Smooth muscle cell (in vitro differentiated cells): ENCODE data around the gene RIPK1. TPM values are rescaled to one million over a fixed set of nuclear protein-coding genes. Genes with fewer than 3 reads are reported as not detected.

Source experiments
- DNase-seq: peaks from one replicate; lab custom pipeline; 2025; ENCODE audit not compliant: unreplicated experiment; lab: John Stamatoyannopoulos, UW
- H2AFZ ChIP-seq: fragments of 200-600 bp; sonication (generic); 2 replicates; pipeline ENCODE4 v1.6.0; 2016; ENCODE audit warnings: antibody characterized with exemption, low read depth, mild to moderate bottlenecking
- H3F3A ChIP-seq: fragments of 200-600 bp; sonication (generic); 2 replicates; pipeline ENCODE4 v1.6.0; 2017; ENCODE audit warnings: antibody characterized with exemption, low read depth
- H3K27ac ChIP-seq: fragments of 200-600 bp; sonication (generic); 2 replicates; pipeline ENCODE4 v1.5.1; 2016; ENCODE audit warnings: low read depth, mild to moderate bottlenecking
- H3K27me3 ChIP-seq: fragments of 200-600 bp; sonication (generic); 2 replicates; pipeline ENCODE4 v1.6.1; 2016; ENCODE audit warnings: low read depth, mild to moderate bottlenecking
- H3K36me3 ChIP-seq: fragments of 200-600 bp; sonication (generic); 2 replicates; pipeline ENCODE4 v1.5.1; 2016; ENCODE audit warnings: low read depth
- H3K4me1 ChIP-seq: fragments of 200-600 bp; sonication (generic); 2 replicates; pipeline ENCODE4 v1.5.1; 2016; ENCODE audit warnings: low read depth
- H3K4me2 ChIP-seq: fragments of 200-600 bp; sonication (generic); 2 replicates; pipeline ENCODE4 v1.6.0; 2016; ENCODE audit warnings: mild to moderate bottlenecking
- H3K4me3 ChIP-seq: fragments of 200-600 bp; sonication (generic); 2 replicates; pipeline ENCODE4 v1.5.1; 2016; ENCODE audit warnings: mild to moderate bottlenecking
- H3K79me2 ChIP-seq: fragments of 200-600 bp; sonication (generic); 2 replicates; pipeline ENCODE4 v1.6.0; 2016; ENCODE audit warnings: low read depth, mild to moderate bottlenecking
- H3K9ac ChIP-seq: fragments of 200-600 bp; sonication (generic); 2 replicates; pipeline ENCODE4 v1.6.0; 2016; ENCODE audit warnings: low read depth
- H3K9me3 ChIP-seq: fragments of 200-600 bp; sonication (generic); replicated peaks from 2 replicates; pipeline ENCODE4 v1.5.1; 2016; ENCODE audit warnings: low read depth
- H4K20me1 ChIP-seq: fragments of 200-600 bp; sonication (generic); 2 replicates; pipeline ENCODE4 v1.6.0; 2016; ENCODE audit warnings: low read depth
- WGBS: methylation state at CpG from one replicate; pipeline ENCODE4 v1.1.7; 2016; ENCODE audit warnings: low lambda C conversion rate; 5-methylcytosine and 5-hydroxymethylcytosine counted together
- polyA plus RNA-seq: library from polyadenylated mRNA; unstranded; fragments of >200 nt; fragmentation: Nextera tagmentation; extraction: Ambion mirVana; gene quantifications from 2 replicates; pipeline ENCODE4 v1.2.1, GENCODE V29; 2016
- total RNA-seq: library from RNA; depleted of rRNA; stranded (reverse); fragments of >200 nt; gene quantifications from 2 replicates; pipeline ENCODE4 v1.2.3, GENCODE V29; 2014
- TF ChIP-seq, protein P1 (sequence below): fragments of 200-600 bp; sonication (generic); IDR thresholded peaks from 2 replicates; pipeline ENCODE4 v1.5.1; 2017; ENCODE audit warnings: borderline replicate concordance, mild to moderate bottlenecking, antibody characterized with exemption; ENCODE audit not compliant: insufficient read depth, poor library complexity, severe bottlenecking

RIPK1 gene
- total and polyA plus RNA-seq, 2 experiments from 2014 or later, result 8.7 to 12.2 TPM

DNA sequence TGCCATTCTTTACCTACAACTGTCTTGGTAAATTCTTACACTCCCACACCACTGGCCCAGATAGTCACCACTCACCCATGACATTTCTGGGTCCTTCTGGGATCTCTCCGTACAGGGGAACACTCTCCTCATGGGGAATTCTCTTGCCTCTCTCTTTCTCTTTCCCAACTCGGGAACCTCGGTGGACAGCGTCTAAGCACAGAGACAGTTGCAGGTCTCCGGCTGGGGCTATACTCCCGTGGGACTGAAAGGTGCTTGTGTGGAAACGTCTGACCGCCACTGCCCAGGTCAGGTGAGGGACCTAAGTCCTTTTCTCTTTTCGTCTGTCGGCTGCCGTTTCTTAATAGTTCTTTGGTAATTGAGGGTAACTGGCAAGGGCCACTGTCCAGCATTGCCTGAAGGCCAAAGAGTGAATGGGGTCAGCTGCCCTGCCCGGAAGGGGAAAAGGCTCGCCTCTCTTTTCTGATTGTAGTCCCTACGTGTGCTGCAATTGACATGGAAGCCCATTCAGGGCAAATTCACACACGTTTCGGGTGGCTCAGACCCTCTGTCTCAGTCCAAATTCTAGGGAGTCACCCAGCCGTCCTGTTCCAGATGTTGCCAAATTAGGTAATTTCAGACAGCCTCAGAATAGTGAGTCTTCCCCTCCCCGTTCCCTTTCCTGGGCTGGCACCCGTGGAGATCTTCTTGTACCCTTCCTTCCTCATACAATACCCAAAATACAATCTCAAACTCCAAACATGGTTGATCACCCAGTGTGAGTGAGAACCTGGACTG lies 31.2 kb upstream of the RIPK1 start:
- Histone ChIP-seq H3K4me2 (no peak overlapping the region), H3K9ac (no peak overlapping the region), H3K27ac (no peak overlapping the region), H3F3A (no peaks in the 10 kb centered on the region), H3K9me3 (no peaks in the 10 kb centered on the region), H3K27me3 (no peaks in the 10 kb centered on the region), H3K79me2 (no peaks in the 10 kb centered on the region), H4K20me1 (no peaks in the 10 kb centered on the region), H3K36me3 (no peaks in the 10 kb centered on the region), H3K4me3 (no peak overlapping the region), H2AFZ (no peak overlapping the region), H3K4me1 (peaks cover 27% of the 10 kb centered on the region)
- TF ChIP-seq, protein P1, sequence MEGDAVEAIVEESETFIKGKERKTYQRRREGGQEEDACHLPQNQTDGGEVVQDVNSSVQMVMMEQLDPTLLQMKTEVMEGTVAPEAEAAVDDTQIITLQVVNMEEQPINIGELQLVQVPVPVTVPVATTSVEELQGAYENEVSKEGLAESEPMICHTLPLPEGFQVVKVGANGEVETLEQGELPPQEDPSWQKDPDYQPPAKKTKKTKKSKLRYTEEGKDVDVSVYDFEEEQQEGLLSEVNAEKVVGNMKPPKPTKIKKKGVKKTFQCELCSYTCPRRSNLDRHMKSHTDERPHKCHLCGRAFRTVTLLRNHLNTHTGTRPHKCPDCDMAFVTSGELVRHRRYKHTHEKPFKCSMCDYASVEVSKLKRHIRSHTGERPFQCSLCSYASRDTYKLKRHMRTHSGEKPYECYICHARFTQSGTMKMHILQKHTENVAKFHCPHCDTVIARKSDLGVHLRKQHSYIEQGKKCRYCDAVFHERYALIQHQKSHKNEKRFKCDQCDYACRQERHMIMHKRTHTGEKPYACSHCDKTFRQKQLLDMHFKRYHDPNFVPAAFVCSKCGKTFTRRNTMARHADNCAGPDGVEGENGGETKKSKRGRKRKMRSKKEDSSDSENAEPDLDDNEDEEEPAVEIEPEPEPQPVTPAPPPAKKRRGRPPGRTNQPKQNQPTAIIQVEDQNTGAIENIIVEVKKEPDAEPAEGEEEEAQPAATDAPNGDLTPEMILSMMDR, result no peak
- WGBS, result 85% methylated on average over 19 of the region's 19 CpGs
- DNase-seq, result no peak

DNA sequence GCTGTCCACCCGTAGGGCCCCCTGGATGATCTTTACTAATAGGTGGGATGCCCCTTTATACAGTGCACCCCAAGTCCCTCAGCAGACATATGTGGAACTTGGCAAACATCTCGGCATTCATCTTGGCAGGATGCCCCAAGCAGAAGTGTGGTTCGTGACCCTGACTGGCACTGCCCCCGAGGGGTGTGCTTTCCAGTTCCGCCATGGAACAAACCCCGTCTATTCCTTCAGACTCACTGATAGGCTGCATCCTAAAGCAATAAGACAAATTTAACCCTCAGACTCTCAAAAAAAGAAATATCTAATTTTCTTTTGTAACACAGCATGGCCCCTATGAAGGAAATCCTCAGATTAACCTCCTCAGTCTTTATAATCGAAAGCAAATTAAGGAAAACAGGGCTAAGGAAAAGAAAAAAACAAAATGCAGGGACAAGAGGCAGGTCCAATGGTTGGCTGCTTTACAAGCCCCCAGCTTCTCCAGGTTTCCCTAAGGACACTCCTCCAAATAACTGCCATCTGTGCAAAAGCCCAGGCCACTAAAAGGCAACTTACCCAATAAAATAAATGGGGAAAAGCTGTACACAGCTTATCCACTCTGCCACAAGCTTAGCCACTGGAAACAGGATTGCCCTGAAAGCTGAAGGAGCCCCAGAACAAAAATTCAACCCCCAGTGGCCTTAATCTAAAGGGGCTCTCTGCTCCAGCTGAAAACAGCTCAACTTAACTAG lies 30.5 kb upstream of the RIPK1 start:
- TF ChIP-seq, protein P1, result no peak
- no peaks in the 10 kb centered on the region for H3K36me3 ChIP-seq
- no peak overlapping the region for H3K4me2 ChIP-seq
- peaks cover 28% of the 10 kb centered on the region for H3K4me1 ChIP-seq
- no peaks in the 10 kb centered on the region for H3F3A ChIP-seq
- no peaks in the 10 kb centered on the region for H3K27me3 ChIP-seq
- DNase-seq, result no peak
- no peak overlapping the region for H3K27ac ChIP-seq
- 93% methylated on average over 7 of the region's 7 CpGs for WGBS
- H3K9me3 ChIP-seq, result no peaks in the 10 kb centered on the region
- H3K79me2 ChIP-seq, result no peaks in the 10 kb centered on the region
- no peak overlapping the region for H3K9ac ChIP-seq
- peak overlapping the region; percentile 33 for H2AFZ ChIP-seq
- no peak overlapping the region for H3K4me3 ChIP-seq
- H4K20me1 ChIP-seq, result no peaks in the 10 kb centered on the region

DNA sequence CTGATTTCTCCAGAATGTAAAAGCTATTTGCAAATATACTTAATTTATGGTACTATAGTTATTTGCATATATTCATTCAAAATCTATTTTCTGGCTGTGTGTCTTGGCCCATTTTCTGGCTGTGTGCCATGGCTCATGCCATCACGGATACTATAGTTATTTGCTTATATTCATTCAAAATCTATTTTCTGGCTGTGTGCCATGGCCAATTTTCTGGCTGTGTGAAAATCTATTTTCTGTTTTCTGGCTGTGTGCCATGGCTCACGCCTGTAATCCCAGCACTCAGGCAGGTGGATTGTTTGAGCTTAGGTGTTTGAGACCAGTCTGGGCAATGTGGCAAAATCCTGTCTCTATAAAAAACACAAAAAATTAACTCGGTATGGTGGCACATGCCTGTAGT lies 28.9 kb upstream of the RIPK1 start:
- Histone ChIP-seq H3K9me3 (no peaks in the 10 kb centered on the region), H3K9ac (no peak overlapping the region), H3K79me2 (no peaks in the 10 kb centered on the region), H3K4me3 (no peak overlapping the region), H3K4me2 (no peak overlapping the region), H3K4me1 (peaks cover 28% of the 10 kb centered on the region), H3K27ac (no peak overlapping the region), H3K36me3 (no peaks in the 10 kb centered on the region), H3K27me3 (no peaks in the 10 kb centered on the region), H4K20me1 (no peaks in the 10 kb centered on the region), H3F3A (no peaks in the 10 kb centered on the region), H2AFZ (no peak overlapping the region)
- TF ChIP-seq, protein P1, result no peak
- no peak for DNase-seq
- 89% methylated on average over 3 of the region's 3 CpGs for WGBS
